NCI-H2196 (cell line): ENCODE data around the gene FER.
"Not testable (repeated sequence)": the region's sequence is repeated elsewhere in the genome, so short reads cannot be mapped to it uniquely, and the experiment has no call there.

Source experiments
- DNase-seq: peaks from one replicate; lab custom pipeline; 2025; ENCODE audit not compliant: unreplicated experiment; lab: John Stamatoyannopoulos, UW

The FER gene

GRCh38 chr5:108747774-108748400, at the start of gene FER:
Gene FER, plus strand, starts transcription at chr5:108747897. Its CDS starts 50,286 bp downstream, at chr5:108798183.
- peak; percentile 42 for DNase-seq

- not testable (repeated sequence) for DNase-seq
These were observed 47.3 kb upstream of the FER start for GRCh38 chr5:108700388-108700787.

- no peak for DNase-seq
These were observed 46.8 kb upstream of the FER start for GRCh38 chr5:108700930-108701329.

- DNase-seq: no peak
These were observed 45.2 kb upstream of the FER start for GRCh38 chr5:108702546-108702945.

- DNase-seq: no peak
These were observed 44.4 kb upstream of the FER start for GRCh38 chr5:108703313-108703712.

GRCh38 chr5:108707141-108707540, 40.6 kb upstream of the FER start:
- DNase-seq: no peak

- DNase-seq: no peak
These were observed 35.8 kb upstream of the FER start for GRCh38 chr5:108711898-108712297.

- no peak for DNase-seq
These were observed 32.3 kb upstream of the FER start for GRCh38 chr5:108715408-108715807.

GRCh38 chr5:108720391-108720790, 27.3 kb upstream of the FER start:
- no peak for DNase-seq

GRCh38 chr5:108726446-108727235, 21.1 kb upstream of the FER start:
- DNase-seq: no peak

- peak; percentile 21 for DNase-seq
These were observed 20.5 kb upstream of the FER start for GRCh38 chr5:108727236-108727650.

- peak; percentile 90 for DNase-seq
These were observed 19.8 kb upstream of the FER start for GRCh38 chr5:108727651-108728565.

GRCh38 chr5:108728566-108729241, 19.0 kb upstream of the FER start:
- peak; percentile 12 for DNase-seq

- DNase-seq: no peak
These were observed 18.5 kb upstream of the FER start for GRCh38 chr5:108729242-108729615.

- DNase-seq: no peak
These were observed 16.9 kb upstream of the FER start for GRCh38 chr5:108730617-108731340.

- DNase-seq: no peak
These were observed 11.9 kb upstream of the FER start for GRCh38 chr5:108735790-108736189.

GRCh38 chr5:108736855-108737254, 10.8 kb upstream of the FER start:
- DNase-seq: no peak

GRCh38 chr5:108739376-108739775, 8.3 kb upstream of the FER start:
- DNase-seq: no peak

GRCh38 chr5:108739906-108740305, 7.8 kb upstream of the FER start:
- no peak for DNase-seq

- no peak for DNase-seq
These were observed 4.4 kb upstream of the FER start for GRCh38 chr5:108743319-108743718.
